ENCODE data around the gene OSBPL5. TPM values are rescaled to one million over a fixed set of nuclear protein-coding genes. Genes with fewer than 3 reads are reported as not detected.

OSBPL5 gene
- total RNA-seq, 4 donors from 2014 or later: 43.4 to 75.2 (median 56.8) TPM

DNA sequence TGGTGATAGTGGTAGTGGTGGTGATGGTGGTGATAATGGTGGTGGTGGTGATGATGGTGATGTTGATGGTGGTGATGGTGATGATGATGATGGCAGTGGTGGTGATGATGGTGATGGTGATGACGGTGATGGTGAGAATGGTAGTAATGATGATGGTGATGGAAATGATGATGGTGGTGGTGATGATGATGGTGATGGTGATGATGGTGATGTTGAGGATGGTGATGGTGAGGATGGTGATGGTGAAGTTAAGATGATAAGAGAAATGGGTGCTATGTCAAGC, 41.8 kb upstream of the OSBPL5 start:
- Histone ChIP-seq H3K4me3 (no peak overlapping the region), H3K9me3 (no peaks in the 10 kb centered on the region), H3K36me3 (no peaks in the 10 kb centered on the region), H3K27me3 (peaks cover 33% of the 10 kb centered on the region), H3K4me1 (peaks cover 7% of the 10 kb centered on the region), H3K27ac (no peak overlapping the region)
- TF ChIP-seq POLR2AphosphoS5 (IDR thresholded peaks at IDR 0.05) (no peak), POLR2A (IDR thresholded peaks at IDR 0.05) (no peak), EP300 (IDR thresholded peaks at IDR 0.05) (no peak)
- TF ChIP-seq, protein P1, sequence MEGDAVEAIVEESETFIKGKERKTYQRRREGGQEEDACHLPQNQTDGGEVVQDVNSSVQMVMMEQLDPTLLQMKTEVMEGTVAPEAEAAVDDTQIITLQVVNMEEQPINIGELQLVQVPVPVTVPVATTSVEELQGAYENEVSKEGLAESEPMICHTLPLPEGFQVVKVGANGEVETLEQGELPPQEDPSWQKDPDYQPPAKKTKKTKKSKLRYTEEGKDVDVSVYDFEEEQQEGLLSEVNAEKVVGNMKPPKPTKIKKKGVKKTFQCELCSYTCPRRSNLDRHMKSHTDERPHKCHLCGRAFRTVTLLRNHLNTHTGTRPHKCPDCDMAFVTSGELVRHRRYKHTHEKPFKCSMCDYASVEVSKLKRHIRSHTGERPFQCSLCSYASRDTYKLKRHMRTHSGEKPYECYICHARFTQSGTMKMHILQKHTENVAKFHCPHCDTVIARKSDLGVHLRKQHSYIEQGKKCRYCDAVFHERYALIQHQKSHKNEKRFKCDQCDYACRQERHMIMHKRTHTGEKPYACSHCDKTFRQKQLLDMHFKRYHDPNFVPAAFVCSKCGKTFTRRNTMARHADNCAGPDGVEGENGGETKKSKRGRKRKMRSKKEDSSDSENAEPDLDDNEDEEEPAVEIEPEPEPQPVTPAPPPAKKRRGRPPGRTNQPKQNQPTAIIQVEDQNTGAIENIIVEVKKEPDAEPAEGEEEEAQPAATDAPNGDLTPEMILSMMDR (IDR thresholded peaks at IDR 0.05): no peak
- no peak for DNase-seq (ENCODE audit: low spot score in 2 of 2)
- WGBS: 94% methylated on average over 1 of the region's 1 CpG

DNA sequence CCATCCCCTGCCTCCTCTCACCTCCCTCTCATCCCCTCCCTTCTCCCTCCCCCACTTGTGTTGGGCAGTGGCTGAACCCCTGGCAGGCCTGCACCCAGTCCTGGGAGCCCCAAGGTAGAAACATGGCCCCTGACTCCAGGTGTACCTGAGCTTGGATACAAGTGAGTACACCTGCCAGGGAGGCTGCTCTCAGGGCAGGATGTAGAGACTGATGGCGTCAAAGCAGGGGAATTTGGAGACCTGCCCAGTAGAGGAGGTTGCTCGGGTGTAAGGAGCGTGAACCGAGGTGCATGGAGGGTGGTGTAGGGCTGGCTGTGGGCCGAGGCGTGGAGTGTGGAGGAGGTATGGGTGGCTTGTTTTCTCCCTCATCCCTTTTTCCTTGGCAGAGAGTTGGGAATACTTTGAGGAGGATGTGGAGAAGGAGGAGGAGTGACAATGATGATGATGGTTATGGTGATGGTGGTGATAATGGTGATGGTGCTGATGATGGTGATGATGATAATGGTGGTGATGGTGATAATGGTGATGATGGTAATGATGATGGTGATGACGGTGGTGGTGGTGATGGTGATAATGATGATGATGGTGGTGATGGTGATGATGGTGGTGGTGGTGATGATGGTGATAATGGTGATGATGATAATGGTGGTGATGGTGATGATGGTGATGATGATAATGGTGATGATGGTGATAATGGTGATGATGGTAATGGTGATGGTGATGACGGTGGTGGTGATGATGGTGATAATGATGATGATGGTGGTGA, 41.2 kb upstream of the OSBPL5 start:
- 84% methylated on average over 8 of the region's 8 CpGs for WGBS
- Histone ChIP-seq H3K4me3 (no peak overlapping the region), H3K27ac (no peak overlapping the region), H3K36me3 (no peaks in the 10 kb centered on the region), H3K9me3 (no peaks in the 10 kb centered on the region), H3K27me3 (peaks cover 35% of the 10 kb centered on the region), H3K4me1 (peaks cover 7% of the 10 kb centered on the region)
- TF ChIP-seq POLR2AphosphoS5 (IDR thresholded peaks at IDR 0.05): no peak
- TF ChIP-seq, protein P1 (IDR thresholded peaks at IDR 0.05): no peak
- TF ChIP-seq EP300 (IDR thresholded peaks at IDR 0.05): no peak
- no peak for TF ChIP-seq POLR2A (IDR thresholded peaks at IDR 0.05)
- DNase-seq (ENCODE audit: low spot score in 2 of 2): no peak

DNA sequence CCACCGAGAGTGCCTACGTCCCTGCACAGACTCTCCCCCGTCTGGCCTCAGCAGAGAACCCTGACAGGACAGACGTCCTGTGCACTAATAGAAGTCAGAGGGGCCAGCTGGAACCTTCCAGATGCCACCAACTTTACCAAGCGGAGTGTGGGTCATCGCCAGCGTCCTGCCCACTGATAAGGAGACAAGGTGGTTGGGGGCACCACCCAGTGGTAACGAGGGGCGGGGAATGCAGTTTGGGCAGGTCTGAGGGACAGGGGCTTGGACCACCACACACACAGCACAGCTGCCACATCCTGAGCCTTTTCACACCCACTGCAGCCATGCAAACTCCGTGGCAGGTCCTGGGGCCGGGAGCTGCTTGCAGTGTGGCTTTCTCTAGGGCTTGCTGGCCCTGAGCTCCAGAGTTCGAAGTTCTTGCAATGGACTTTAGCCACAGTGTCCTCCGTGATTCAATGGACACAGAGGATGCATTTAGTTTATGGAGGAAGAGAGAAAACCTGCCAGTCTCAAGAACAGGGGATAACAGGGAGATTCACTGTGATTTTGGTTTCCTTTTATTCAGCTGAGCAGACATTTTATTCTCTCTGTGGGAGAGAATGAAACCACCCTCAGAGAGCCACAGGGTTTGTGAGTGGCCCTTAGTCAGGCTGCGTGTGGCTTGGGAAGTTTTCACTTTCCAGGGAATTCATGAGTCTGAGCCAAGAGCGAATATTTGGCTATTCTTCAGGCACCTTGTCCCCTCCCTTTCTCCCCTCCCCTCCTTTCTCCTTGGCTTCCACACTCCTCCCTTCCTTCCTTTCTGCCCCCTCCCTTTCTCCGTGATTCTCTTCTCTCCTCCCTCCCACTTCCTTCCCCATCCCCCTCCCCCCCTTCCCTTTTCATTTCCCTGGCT, 40.4 kb upstream of the OSBPL5 start:
- 54% methylated on average over 15 of the region's 16 CpGs for WGBS
- H3K27me3 ChIP-seq: peaks cover 43% of the 10 kb centered on the region
- no peak overlapping the region for H3K27ac ChIP-seq
- no peak for TF ChIP-seq POLR2A (IDR thresholded peaks at IDR 0.05)
- TF ChIP-seq, protein P1 (IDR thresholded peaks at IDR 0.05): no peak
- no peaks in the 10 kb centered on the region for H3K9me3 ChIP-seq
- peaks cover 7% of the 10 kb centered on the region for H3K4me1 ChIP-seq
- DNase-seq (ENCODE audit: low spot score in 2 of 2): no peak
- no peaks in the 10 kb centered on the region for H3K36me3 ChIP-seq
- no peak overlapping the region for H3K4me3 ChIP-seq

DNA sequence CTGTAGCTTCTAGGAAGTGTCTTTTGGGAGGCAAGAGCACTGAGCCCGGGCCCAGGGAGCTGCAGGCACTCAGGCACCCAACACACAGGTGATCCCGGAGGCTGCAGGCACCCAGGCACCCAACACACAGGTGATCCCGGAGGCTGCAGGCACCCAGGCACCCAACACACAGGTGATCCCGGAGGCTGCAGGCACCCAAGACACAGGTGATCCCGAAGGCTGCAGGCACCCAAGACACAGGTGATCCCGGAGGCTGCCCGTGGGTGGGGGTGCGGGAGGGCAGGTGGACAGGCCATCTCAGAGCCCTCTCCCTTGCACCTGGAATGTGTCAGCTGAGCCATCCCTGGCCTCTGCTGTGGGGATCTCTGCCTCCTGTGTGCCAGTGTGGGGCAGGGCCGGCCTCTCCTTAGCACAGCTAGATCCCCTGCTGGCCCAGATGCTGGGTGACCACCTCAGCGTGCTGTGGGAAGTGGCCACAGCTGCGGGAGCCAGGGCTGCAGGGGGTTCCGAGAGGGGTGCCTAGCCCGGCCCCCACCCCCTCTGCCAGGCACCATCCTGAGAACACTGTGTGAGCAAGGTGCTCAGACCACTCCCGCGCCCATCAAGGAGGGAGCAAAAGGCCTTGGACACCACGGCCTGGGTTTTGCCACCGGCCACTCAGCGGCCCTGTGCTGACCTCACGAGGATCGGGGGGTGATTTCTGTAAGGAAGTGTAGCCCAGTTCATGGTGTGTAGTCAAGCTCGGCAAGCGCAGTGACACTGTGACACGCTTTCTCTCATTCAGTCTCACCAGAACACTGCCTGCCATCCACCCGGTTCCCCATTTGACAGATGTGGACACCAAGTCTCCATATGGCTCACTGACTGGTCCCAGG, 39.3 kb upstream of the OSBPL5 start:
- peaks cover 7% of the 10 kb centered on the region for H3K4me1 ChIP-seq
- H3K27me3 ChIP-seq: peaks cover 54% of the 10 kb centered on the region
- H3K36me3 ChIP-seq: no peaks in the 10 kb centered on the region
- no peak overlapping the region for H3K4me3 ChIP-seq
- TF ChIP-seq, protein P1 (IDR thresholded peaks at IDR 0.05): no peak
- TF ChIP-seq POLR2AphosphoS5 (IDR thresholded peaks at IDR 0.05) (no peak), EP300 (IDR thresholded peaks at IDR 0.05) (no peak), POLR2A (IDR thresholded peaks at IDR 0.05) (no peak)
- no peak overlapping the region for H3K27ac ChIP-seq
- no peaks in the 10 kb centered on the region for H3K9me3 ChIP-seq
- peak in 1 of 2 donors; percentile 50 for DNase-seq (ENCODE audit: low spot score in 2 of 2)
- WGBS: 91% methylated on average over 16 of the region's 24 CpGs
